GM12878 (cell line): ENCODE data around the gene UBE2F. TPM values are rescaled to one million over a fixed set of nuclear protein-coding genes. Genes with fewer than 3 reads are reported as not detected.

Experiments
- ATAC-seq: fragments of 200-7000 bp; cut with Tn5 transposase; 3 replicates; pipeline ENCODE4 v1.9.1; 2020; ENCODE audit warnings: mild to moderate bottlenecking, moderate library complexity
- BruUV-seq: library from RNA; stranded (reverse); fragments of 400-500 nt; replicated peaks from 2 replicates; lab custom pipeline; 2021; lab: Mats Ljungman, UMichigan
- CTCF ChIA-PET: fragments of 300-600 bp; sonication (Branson Sonifier 250); formaldehyde crosslinking; extraction: SDS; loops from one replicate; lab custom pipeline; 2021; ENCODE audit warnings: inconsistent platforms; lab: Yijun Ruan, JAX
- POLR2A ChIA-PET: fragments of 350-600 bp; formaldehyde crosslinking; extraction: SDS; loops from one replicate; lab custom pipeline; 2021; ENCODE audit warnings: inconsistent platforms; lab: Charles Lee
- RAD21 ChIA-PET: fragments of 300-600 bp; sonication (Branson Sonifier 250); formaldehyde crosslinking; loops from one replicate; lab custom pipeline; 2023; ENCODE audit warnings: antibody characterized with exemption; ENCODE audit not compliant: unreplicated experiment; lab: Charles Lee
- SMC1A ChIA-PET: fragments of 300-600 bp; sonication (Branson Sonifier 250); formaldehyde crosslinking; loops from one replicate; lab custom pipeline; 2023; ENCODE audit not compliant: unreplicated experiment, uncharacterized antibody; lab: Charles Lee
- DNase-seq: peaks from one replicate; pipeline ENCODE4 v3.0.0-alpha.2; 2011; ENCODE audit warnings: low read depth, low spot score
- FAIRE-seq: peaks from 3 replicates; lab custom pipeline; 2011; peaks lifted over from hg19 to GRCh38; lab: Jason Lieb, UNC
- H2AFZ ChIP-seq: 2 replicates; pipeline ENCODE4 v1.6.0; 2011; ENCODE audit warnings: low read depth, low read length, control low read depth; ENCODE audit not compliant: control insufficient read depth
- H3K27ac ChIP-seq: 2 replicates; pipeline ENCODE4 v1.5.1; 2011; ENCODE audit warnings: control low read depth; ENCODE audit not compliant: control insufficient read depth, insufficient read depth
- H3K27me3 ChIP-seq, 2 experiments: replicated peaks in 1 of 2; 2 replicates each; pipeline versions ENCODE4 v1.6.0 to v1.6.1; 2011; ENCODE audit warnings: low read length in 1 of 2; ENCODE audit not compliant: control insufficient read depth in 2 of 2, insufficient read depth in 2 of 2
- H3K36me3 ChIP-seq, 2 experiments: 2 replicates each; pipeline ENCODE4 v1.5.1; 2011; ENCODE audit warnings: low read length in 1 of 2; ENCODE audit not compliant: control insufficient read depth in 2 of 2, insufficient read depth in 2 of 2
- H3K4me1 ChIP-seq: 2 replicates; pipeline ENCODE4 v1.6.1; 2011; ENCODE audit warnings: mild to moderate bottlenecking, low read length, moderate library complexity, mixed read lengths; ENCODE audit not compliant: control insufficient read depth, insufficient read depth
- H3K4me2 ChIP-seq: 2 replicates; pipeline ENCODE4 v1.6.0; 2011; ENCODE audit warnings: control low read depth; ENCODE audit not compliant: control insufficient read depth, insufficient read depth
- H3K4me3 ChIP-seq: fragments of 200-600 bp; sonication (generic); 2 replicates; pipeline ENCODE4 v1.5.1; 2016
- H3K79me2 ChIP-seq: 2 replicates; pipeline ENCODE4 v1.6.0; 2011; ENCODE audit warnings: low read length; ENCODE audit not compliant: control insufficient read depth, insufficient read depth
- H3K9ac ChIP-seq: 2 replicates; pipeline ENCODE4 v1.8.0; 2011; ENCODE audit warnings: low read length, control low read depth, mixed read lengths; ENCODE audit not compliant: control insufficient read depth, insufficient read depth
- H3K9me3 ChIP-seq: replicated peaks from 3 replicates; pipeline ENCODE4 v1.5.1; 2011; ENCODE audit warnings: mild to moderate bottlenecking, low read length; ENCODE audit not compliant: control insufficient read depth, insufficient read depth
- H4K20me1 ChIP-seq: 2 replicates; pipeline ENCODE4 v1.6.0; 2011; ENCODE audit not compliant: control insufficient read depth, insufficient read depth
- ATF7 ChIP-seq: fragments of 450-650 bp; IDR thresholded peaks from 2 replicates; pipeline ENCODE4 v1.6.1; 2016; ENCODE audit warnings: low read depth, mild to moderate bottlenecking
- CTCF ChIP-seq, 3 experiments: IDR thresholded peaks in 2 of 3; conservative IDR thresholded peaks in 1 of 3; 2 replicates each; pipeline ENCODE4 v1.5.1; 2011; ENCODE audit warnings: low read depth in 3 of 3, low read length in 3 of 3, mild to moderate bottlenecking in 3 of 3, control low read depth in 2 of 3, moderate library complexity in 2 of 3, inconsistent platforms in 1 of 3, mixed read lengths in 1 of 3; ENCODE audit not compliant: control insufficient read depth in 2 of 3, insufficient read depth in 1 of 3; ENCODE audit errors: extremely low read depth in 1 of 3
- ETV6 ChIP-seq, 2 experiments: fragments of 450-650 bp in 1 of 2; IDR thresholded peaks in 1 of 2; conservative IDR thresholded peaks in 1 of 2; 2 replicates each; pipeline ENCODE4 v1.6.1; 2014; ENCODE audit warnings: antibody characterized with exemption in 1 of 2, borderline replicate concordance in 1 of 2, low read depth in 1 of 2, mild to moderate bottlenecking in 1 of 2, moderate library complexity in 1 of 2
- IKZF2 ChIP-seq, 2 experiments: fragments of 450-650 bp; IDR thresholded peaks; 2 replicates each; pipeline ENCODE4 v1.6.1; 2017; ENCODE audit warnings: mild to moderate bottlenecking in 2 of 2, moderate library complexity in 2 of 2
- NFYB ChIP-seq: IDR thresholded peaks from 2 replicates; pipeline ENCODE4 v1.6.1; 2011; ENCODE audit warnings: low read depth, mild to moderate bottlenecking, low read length, improper control_type of control experiment, moderate library complexity; ENCODE audit not compliant: insufficient read depth
- RUNX3 ChIP-seq: IDR thresholded peaks from 2 replicates; pipeline ENCODE4 v1.6.1; 2012; ENCODE audit warnings: low read length, inconsistent platforms
- SRF ChIP-seq, 2 experiments: IDR thresholded peaks; 2 replicates each; pipeline ENCODE4 v1.6.1; 2011; ENCODE audit warnings: low read depth in 2 of 2, low read length in 2 of 2, mild to moderate bottlenecking in 1 of 2, moderate library complexity in 1 of 2
- ZNF687 ChIP-seq: fragments of 450-650 bp; IDR thresholded peaks from 2 replicates; pipeline ENCODE4 v1.6.1; 2017; ENCODE audit warnings: mild to moderate bottlenecking, moderate library complexity
- WGBS: methylation state at CpG from one replicate; pipeline ENCODE4 v1.1.6; 2016; ENCODE audit warnings: low lambda C conversion rate; ENCODE audit not compliant: insufficient replicate concordance, insufficient coverage; ENCODE audit errors: missing lambda C conversion rate; 5-methylcytosine and 5-hydroxymethylcytosine counted together
- in situ Hi-C: fragments of 300-500 bp; cut with MboI; formaldehyde crosslinking; loops from 9 replicates; pipeline ENCODE4 v1.14.3; 2018; ENCODE audit warnings: mixed read lengths
- intact Hi-C: fragments of 100-400 bp; cut with micrococcal nuclease; formaldehyde crosslinking; loops from one replicate; pipeline ENCODE4 v1.14.2; 2022; ENCODE audit not compliant: unreplicated experiment
- polyA plus RNA-seq, 11 experiments: library from polyadenylated mRNA; depleted of rRNA in 4 of 11; unstranded in 6 of 11; stranded (reverse) in 5 of 11; fragments of >200 nt; fragmentation: Nextera tagmentation in 4 of 11; fragmentation: Illumina TruSeq in 1 of 11; extraction: Ambion mirVana in 4 of 11; extraction: Trizol in 1 of 11; gene quantifications; 1 replicate in 1 of 11; 2 replicates in 10 of 11; pipeline versions ENCODE4 v1.2.1 to v1.2.3, GENCODE V29; 2011 to 2016; ENCODE audit warnings: inconsistent platforms in 2 of 11, missing spikeins in 2 of 11, low read depth in 1 of 11
- total RNA-seq, 4 experiments: library from RNA; depleted of rRNA in 3 of 4; stranded (reverse); fragments of >200 nt in 3 of 4; fragmentation: Illumina TruSeq in 1 of 4; extraction: Trizol in 1 of 4; gene quantifications; 2 replicates each; pipeline versions ENCODE4 v1.2.1 to v1.2.3, GENCODE V29; 2013 to 2021

The UBE2F gene
- total and polyA plus RNA-seq, 10 of the 15 experiments (the other 5 are each of a cell fraction or from before 2014, with no cell fraction given) = 12.3 to 64.4 (median 31.5) TPM

GRCh38 chr2:238020816-238021215 lies 54.0 kb downstream of the UBE2F start:
- H3K4me2 ChIP-seq = no peak overlapping the region
- ChIA-PET SMC1A (no interaction called here), RAD21 (no interaction called here), POLR2A (no interaction called here), CTCF (no interaction called here)
- intact Hi-C loops (no loop called here), in situ Hi-C loops (no loop called here)
- no peak overlapping the region for H3K27ac ChIP-seq
- H3K27me3 ChIP-seq = no peaks in the 10 kb centered on the region
- no peak for FAIRE-seq
- H3K4me3 ChIP-seq = no peak overlapping the region
- no peaks in the 10 kb centered on the region for H3K79me2 ChIP-seq
- no peak for TF ChIP-seq ETV6 (conservative IDR thresholded peaks at IDR 0.05 in 1 of 2, IDR thresholded peaks at IDR 0.05 in 1 of 2; ENCODE audit: borderline replicate concordance in 1 of 2, low read depth in 1 of 2)
- TF ChIP-seq NFYB = no peak
- TF ChIP-seq CTCF (IDR thresholded peaks at IDR 0.05 in 2 of 3, conservative IDR thresholded peaks at IDR 0.05 in 1 of 3; ENCODE audit: control insufficient read depth in 2 of 3, extremely low read depth in 1 of 3, insufficient read depth in 1 of 3, low read depth in 3 of 3, low read length in 3 of 3) = no peak
- TF ChIP-seq SRF (IDR thresholded peaks at IDR 0.05; ENCODE audit: low read depth in 2 of 2, low read length in 2 of 2) = no peak
- no peak for TF ChIP-seq IKZF2 (IDR thresholded peaks at IDR 0.05)
- no peak for TF ChIP-seq ATF7
- TF ChIP-seq RUNX3 = no peak
- no peak for TF ChIP-seq ZNF687
- H3K9me3 ChIP-seq = no peaks in the 10 kb centered on the region
- peaks cover 0 to 3% of the 10 kb centered on the region in 2 experiments; a peak in 3 of 4 replicates for H3K36me3 ChIP-seq
- H3K4me1 ChIP-seq = no peaks in the 10 kb centered on the region
- BruUV-seq = no TSS peak
- no peak overlapping the region for H3K9ac ChIP-seq
- no peaks in the 10 kb centered on the region for H4K20me1 ChIP-seq
- H2AFZ ChIP-seq = no peak overlapping the region
- no peak for ATAC-seq
- WGBS = 85% methylated on average over 9 of the region's 9 CpGs
- no peak for DNase-seq
